ENCODE measurements around the gene RBM42.
"Not testable (repeated sequence)": the region's sequence is repeated elsewhere in the genome, so short reads cannot be mapped to it uniquely, and the experiment has no call there.

Gene RBM42

GRCh38 chr19:35650581-35650980, 21.7 kb downstream of the RBM42 start:
- DNase-seq (ENCODE audit: low spot score): no peak

- DNase-seq (ENCODE audit: low spot score): not testable (repeated sequence)
Measured at GRCh38 chr19:35654828-35655227, 26.0 kb downstream of the RBM42 start.

GRCh38 chr19:35655600-35655999, 26.8 kb downstream of the RBM42 start:
- no peak for DNase-seq (ENCODE audit: low spot score)

GRCh38 chr19:35656700-35657099, 27.9 kb downstream of the RBM42 start:
- DNase-seq (ENCODE audit: low spot score): no peak

- DNase-seq (ENCODE audit: low spot score): no peak
Measured at GRCh38 chr19:35657904-35658700, 29.3 kb downstream of the RBM42 start.

- no peak for DNase-seq (ENCODE audit: low spot score)
Measured at GRCh38 chr19:35661995-35662340, 33.1 kb downstream of the RBM42 start.

GRCh38 chr19:35663981-35664380, 35.1 kb downstream of the RBM42 start:
- DNase-seq (ENCODE audit: low spot score): no peak

GRCh38 chr19:35665157-35665556, 36.3 kb downstream of the RBM42 start:
- DNase-seq (ENCODE audit: low spot score): no peak

- no peak for DNase-seq (ENCODE audit: low spot score)
Measured at GRCh38 chr19:35665604-35666003, 36.8 kb downstream of the RBM42 start.

- no peak for DNase-seq (ENCODE audit: low spot score)
Measured at GRCh38 chr19:35666251-35666913, 37.5 kb downstream of the RBM42 start, which contains the start of gene UPK1A. TSS of gene UPK1A (plus strand) at chr19:35666517. CDS start at chr19:35666813, 296 bp downstream.

- DNase-seq (ENCODE audit: low spot score): no peak
Measured at GRCh38 chr19:35669566-35669965, 40.7 kb downstream of the RBM42 start.

GRCh38 chr19:35669974-35670373, 41.1 kb downstream of the RBM42 start:
- DNase-seq (ENCODE audit: low spot score): no peak

- no peak for DNase-seq (ENCODE audit: low spot score)
Measured at GRCh38 chr19:35670686-35671085, 41.9 kb downstream of the RBM42 start.

- DNase-seq (ENCODE audit: low spot score): no peak
Measured at GRCh38 chr19:35671818-35672217, 43.0 kb downstream of the RBM42 start.

- DNase-seq (ENCODE audit: low spot score): peak; percentile 87
Measured at GRCh38 chr19:35673121-35673804, 44.4 kb downstream of the RBM42 start.

GRCh38 chr19:35675589-35676140, 46.8 kb downstream of the RBM42 start:
- no peak for DNase-seq (ENCODE audit: low spot score)
